HepG2 (cell line): ENCODE measurements around the gene EGFR. TPM values are rescaled to one million over a fixed set of nuclear protein-coding genes. Genes with fewer than 3 reads are reported as not detected.

ENCODE experiments used
- ATAC-seq: fragments of 200-7000 bp; cut with Tn5 transposase; 3 replicates; pipeline ENCODE4 v1.9.1; 2020; ENCODE audit warnings: mild to moderate bottlenecking, moderate library complexity
- BruUV-seq: library from RNA; stranded (reverse); fragments of 400-500 nt; replicated peaks from 2 replicates; lab custom pipeline; 2021; lab: Mats Ljungman, UMichigan
- CTCF ChIA-PET: fragments of 300-600 bp; formaldehyde crosslinking; extraction: SDS; loops from one replicate; lab custom pipeline; 2021; ENCODE audit warnings: low total read pairs, inconsistent platforms, low intra/inter-chr PET ratio; lab: Yijun Ruan, JAX
- POLR2A ChIA-PET: fragments of 350-600 bp; sonication (Branson Sonifier 250); formaldehyde crosslinking; loops from one replicate; lab custom pipeline; 2020; ENCODE audit warnings: antibody characterized with exemption, inconsistent platforms; lab: Yijun Ruan, JAX
- DNase-seq: peaks from one replicate; pipeline ENCODE4 v3.0.0-alpha.2; 2015; ENCODE audit warnings: low spot score
- FAIRE-seq: peaks from 3 replicates; lab custom pipeline; 2011; peaks lifted over from hg19 to GRCh38; lab: Jason Lieb, UNC
- H2AFZ ChIP-seq: one replicate; pipeline ENCODE4 v1.6.1; 2011; ENCODE audit warnings: low read length, inconsistent platforms
- H3K27ac ChIP-seq: fragments of 300-600 bp; 3 replicates; pipeline ENCODE4 v1.8.0; 2011; ENCODE audit warnings: mixed run types, mild to moderate bottlenecking, mixed read lengths, low read length, inconsistent platforms; ENCODE audit not compliant: insufficient read depth; ENCODE audit errors: extremely low read length
- H3K27me3 ChIP-seq, 2 experiments: fragments of 200-600 bp in 1 of 2; 2 replicates in 1 of 2; 3 replicates in 1 of 2; pipeline versions ENCODE4 v1.6.0 to v1.8.0; 2011; ENCODE audit warnings: low read length in 2 of 2, mild to moderate bottlenecking in 2 of 2, moderate library complexity in 2 of 2, inconsistent platforms in 1 of 2; ENCODE audit not compliant: insufficient read depth in 2 of 2, control insufficient read depth in 1 of 2
- H3K36me3 ChIP-seq, 2 experiments: fragments of 200-600 bp in 1 of 2; replicated peaks in 1 of 2; 2 replicates in 1 of 2; 3 replicates in 1 of 2; pipeline versions ENCODE4 v1.5.1 to v1.8.0; 2011; ENCODE audit warnings: low read length in 2 of 2, inconsistent platforms in 1 of 2; ENCODE audit not compliant: insufficient read depth in 2 of 2, control insufficient read depth in 1 of 2
- H3K4me1 ChIP-seq: 2 replicates; pipeline ENCODE4 v1.5.1; 2012; ENCODE audit warnings: low read length, inconsistent platforms; ENCODE audit not compliant: insufficient read depth
- H3K4me2 ChIP-seq: 2 replicates; pipeline ENCODE4 v1.6.0; 2011; ENCODE audit warnings: low read depth, low read length, inconsistent platforms
- H3K4me3 ChIP-seq, 3 experiments: fragments of 200-600 bp in 1 of 3; sonication (generic), shearing (Covaris generic) in 1 of 3; replicated peaks in 1 of 3; 2 replicates each; pipeline ENCODE4 v1.5.1; 2011 to 2016; ENCODE audit warnings: low read length in 3 of 3, inconsistent platforms in 2 of 3, low read depth in 2 of 3, mild to moderate bottlenecking in 2 of 3, control low read depth in 1 of 3, mixed read lengths in 1 of 3; ENCODE audit not compliant: insufficient read depth in 1 of 3
- H3K79me2 ChIP-seq: one replicate; pipeline ENCODE4 v1.6.1; 2011; ENCODE audit warnings: low read length, inconsistent platforms; ENCODE audit not compliant: insufficient read depth
- H3K9ac ChIP-seq: 2 replicates; pipeline ENCODE4 v1.6.0; 2011; ENCODE audit warnings: mild to moderate bottlenecking, low read depth, low read length, inconsistent platforms; ENCODE audit not compliant: insufficient read depth
- H3K9me3 ChIP-seq: 2 replicates; pipeline ENCODE4 v1.5.1; 2012; ENCODE audit warnings: mild to moderate bottlenecking, low read length
- H4K20me1 ChIP-seq: 2 replicates; pipeline ENCODE4 v1.6.0; 2011; ENCODE audit warnings: inconsistent platforms, mild to moderate bottlenecking, low read length, moderate library complexity; ENCODE audit not compliant: insufficient read depth
- ATF3 ChIP-seq: sonication (generic); formaldehyde crosslinking; IDR thresholded peaks from 2 replicates; pipeline ENCODE4 v1.4.0; 2020; ENCODE audit warnings: missing genetic modification reagents
- BRF2 ChIP-seq: sonication (generic); formaldehyde crosslinking; IDR thresholded peaks from 2 replicates; pipeline ENCODE4 v1.8.1; 2022; ENCODE audit warnings: mild to moderate bottlenecking, missing genetic modification reagents
- HOXA3 ChIP-seq: sonication (generic); formaldehyde crosslinking; IDR thresholded peaks from 2 replicates; pipeline ENCODE4 v1.5.0; 2020; ENCODE audit warnings: missing genetic modification reagents
- HOXA5 ChIP-seq: sonication (generic); formaldehyde crosslinking; IDR thresholded peaks from 2 replicates; pipeline ENCODE4 v1.4.0; 2020; ENCODE audit warnings: missing genetic modification reagents
- MED1 ChIP-seq: sonication (generic); formaldehyde crosslinking; IDR thresholded peaks from 2 replicates; pipeline ENCODE4 v1.4.0; 2020; ENCODE audit warnings: missing genetic modification reagents
- ZNF639 ChIP-seq: conservative IDR thresholded peaks from 2 replicates; pipeline ENCODE4 v1.6.1; 2018; ENCODE audit warnings: missing genetic modification reagents
- WGBS: methylation state at CpG from one replicate; pipeline ENCODE4 v1.1.6; 2017; ENCODE audit warnings: low lambda C conversion rate; 5-methylcytosine and 5-hydroxymethylcytosine counted together
- in situ Hi-C: cut with HindIII; loops from 2 replicates; pipeline ENCODE4 v1.10.0; 2017; ENCODE audit warnings: low pct_unique_long_range_greater_than_20kb; ENCODE audit not compliant: extremely low pct_ligation_motif_present
- intact Hi-C: fragments of 100-400 bp; cut with micrococcal nuclease; formaldehyde crosslinking; loops from one replicate; pipeline ENCODE4 v1.10.0; 2022; ENCODE audit not compliant: unreplicated experiment
- polyA plus RNA-seq, 8 experiments: library from polyadenylated mRNA; depleted of rRNA in 3 of 8; stranded (reverse) in 7 of 8; unstranded in 1 of 8; fragments of >200 nt; fragmentation: Illumina TruSeq in 4 of 8; extraction: Trizol in 4 of 8; gene quantifications; 2 replicates each; pipeline versions ENCODE4 v1.2.1 to v1.2.3, GENCODE V29; 2011 to 2016; ENCODE audit warnings: low read depth in 4 of 8, missing spikeins in 1 of 8, mixed read lengths in 1 of 8; ENCODE audit not compliant: insufficient read depth in 1 of 8
- total RNA-seq, 5 experiments: library from RNA; depleted of rRNA; stranded (reverse); fragments of >200 nt; fragmentation: Illumina TruSeq; extraction: Trizol; gene quantifications; 2 replicates each; pipeline ENCODE4 v1.2.3, GENCODE V29; 2016; ENCODE audit warnings: low read depth in 1 of 5

Gene EGFR
- total and polyA plus RNA-seq, 2 of the 13 experiments (the other 11 are each of a cell fraction or from before 2014, with no cell fraction given): 7.0 to 10.0 TPM

GRCh38 chr7:55092186-55092974, 73.6 kb downstream of the EGFR start:
- no peak overlapping the region for H2AFZ ChIP-seq
- H4K20me1 ChIP-seq: no peaks in the 10 kb centered on the region
- POLR2A ChIA-PET: interaction anchor here (0.8 to 4.9 kb wide), 3 partner anchors 13 to 86 kb away, joined by 4 to 46 read pairs (median 10); no protein-coding TSS in a partner anchor
- FAIRE-seq: no peak
- H3K36me3 ChIP-seq: no peaks in the 10 kb centered on the region
- no peak overlapping the region for H3K9ac ChIP-seq
- 96% methylated on average over 15 of the region's 15 CpGs for WGBS
- no peak for DNase-seq
- BruUV-seq: no TSS peak
- H3K27ac ChIP-seq: peak overlapping the region; percentile 58
- H3K79me2 ChIP-seq: no peaks in the 10 kb centered on the region
- intact Hi-C loops (no loop called here), in situ Hi-C loops (no loop called here)
- no peak for TF ChIP-seq ATF3 (CRISPR knock-in tag)
- no peak for TF ChIP-seq HOXA5 (CRISPR knock-in tag)
- peak; percentile 3; the same call in 1 of the 2 replicates for TF ChIP-seq MED1 (CRISPR knock-in tag)
- TF ChIP-seq ZNF639 (CRISPR knock-in tag): no peak
- no peak for TF ChIP-seq BRF2
- no peak for TF ChIP-seq HOXA3 (CRISPR knock-in tag)
- H3K4me2 ChIP-seq: peak overlapping the region; percentile 55; the same call in 1 of the 2 replicates
- ATAC-seq: no peak
- H3K4me1 ChIP-seq: peaks cover 54% of the 10 kb centered on the region
- no peak overlapping the region for H3K4me3 ChIP-seq
- no peaks in the 10 kb centered on the region for H3K9me3 ChIP-seq
- H3K27me3 ChIP-seq: 0 out of 5 replicates have a peak, but pooled peaks cover 0 to 2% of the 10 kb centered on the region in 2 experiments
- CTCF ChIA-PET: no interaction called here
